ENCODE data around the gene KRT34.
"Not testable (repeated sequence)": the region's sequence is repeated elsewhere in the genome, so short reads cannot be mapped to it uniquely, and the experiment has no call there.

KRT34 gene

GRCh38 chr17:41381943-41382342, at the start of gene KRT34:
Gene KRT34 (minus strand): TSS chr17:41382306. CDS start chr17:41382246, 60 bp downstream.
- DNase-seq (ENCODE audit: low spot score), result not testable (repeated sequence)

- DNase-seq (ENCODE audit: low spot score), result not testable (repeated sequence)
These were observed 48.3 kb upstream of the KRT34 start for GRCh38 chr17:41430376-41430775.

GRCh38 chr17:41429667-41430066, 47.6 kb upstream of the KRT34 start:
- no peak for DNase-seq (ENCODE audit: low spot score)

DNA sequence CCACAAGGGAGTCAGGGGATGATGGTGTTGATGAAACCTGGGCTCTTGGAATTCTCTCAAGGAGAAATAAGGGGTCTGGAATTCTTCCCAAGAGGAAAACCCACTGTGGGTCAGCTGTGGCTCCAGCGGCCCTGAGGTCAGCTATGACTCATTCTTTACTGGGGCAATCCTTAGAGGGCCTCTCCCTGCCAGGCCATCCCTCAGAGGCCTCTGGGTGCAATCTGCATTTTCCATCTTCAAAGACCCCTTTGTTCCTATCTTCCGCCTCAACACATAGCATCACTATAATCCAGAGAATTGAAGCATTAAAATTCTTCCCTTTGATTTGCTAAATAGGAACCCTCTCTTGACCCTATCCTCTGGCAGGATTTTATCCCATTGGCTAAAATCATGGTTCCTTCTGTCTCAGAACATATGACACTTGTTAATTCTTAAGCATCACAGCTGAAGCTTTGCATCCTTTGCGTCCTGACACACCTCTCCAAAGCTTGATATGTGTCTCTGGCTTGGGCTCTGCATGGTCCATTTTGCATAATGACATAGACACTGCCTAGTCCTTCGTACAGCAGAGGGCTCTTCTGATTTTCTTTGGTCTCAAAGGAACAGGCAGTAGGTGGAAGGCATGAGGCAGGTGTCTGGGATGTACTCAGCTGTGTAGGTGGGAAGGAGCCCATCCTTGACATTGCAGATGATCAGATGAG, 46.6 kb upstream of the KRT34 start:
- no peak for DNase-seq (ENCODE audit: low spot score)

GRCh38 chr17:41424111-41424635, 42.1 kb upstream of the KRT34 start, which contains the start of gene KRT37:
Gene KRT37 (minus strand): TSS chr17:41424585. CDS start chr17:41424523, 62 bp downstream.
- no peak for DNase-seq (ENCODE audit: low spot score)

- DNase-seq (ENCODE audit: low spot score), result not testable (repeated sequence)
These were observed 40.5 kb upstream of the KRT34 start for GRCh38 chr17:41422586-41422985.

DNA sequence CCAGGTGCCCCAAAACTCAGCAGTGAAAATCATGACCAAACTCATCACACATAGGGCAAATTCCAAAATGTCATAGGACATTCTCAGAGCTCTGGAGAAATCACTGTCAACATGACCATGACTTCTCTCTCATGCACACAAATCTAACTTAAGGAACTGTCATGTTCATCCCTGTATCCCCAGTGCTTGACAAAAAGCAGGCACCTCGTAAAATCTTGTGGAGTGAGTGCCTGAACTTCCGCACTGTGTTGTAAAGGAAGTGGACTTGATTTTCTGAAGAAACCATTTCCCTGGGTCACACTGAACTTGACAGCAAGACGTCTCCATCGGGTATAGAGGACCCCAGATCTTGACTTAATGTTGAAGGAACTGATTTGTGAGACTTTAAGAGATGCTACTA, 39.5 kb upstream of the KRT34 start:
- no peak for DNase-seq (ENCODE audit: low spot score)

DNA sequence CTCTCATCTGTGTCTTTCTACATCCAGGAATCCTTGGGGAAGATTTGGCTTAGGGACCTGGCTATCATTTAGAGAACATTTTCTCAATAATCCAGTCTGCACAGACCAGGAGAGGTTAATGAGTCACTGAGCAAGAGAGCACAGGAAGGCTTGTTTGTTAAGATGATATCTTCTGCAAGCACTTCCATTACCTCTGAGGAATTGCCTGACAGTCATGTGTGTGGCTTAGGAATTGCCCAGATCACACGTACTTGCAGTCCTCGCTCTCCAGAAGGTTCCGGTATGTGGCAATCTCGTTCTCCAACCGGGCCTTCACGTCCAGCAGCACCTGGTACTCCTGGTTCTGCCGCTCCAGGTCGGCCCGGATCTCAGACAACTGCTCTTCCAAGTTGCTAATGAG, 39.0 kb upstream of the KRT34 start:
- DNase-seq (ENCODE audit: low spot score), result no peak

DNA sequence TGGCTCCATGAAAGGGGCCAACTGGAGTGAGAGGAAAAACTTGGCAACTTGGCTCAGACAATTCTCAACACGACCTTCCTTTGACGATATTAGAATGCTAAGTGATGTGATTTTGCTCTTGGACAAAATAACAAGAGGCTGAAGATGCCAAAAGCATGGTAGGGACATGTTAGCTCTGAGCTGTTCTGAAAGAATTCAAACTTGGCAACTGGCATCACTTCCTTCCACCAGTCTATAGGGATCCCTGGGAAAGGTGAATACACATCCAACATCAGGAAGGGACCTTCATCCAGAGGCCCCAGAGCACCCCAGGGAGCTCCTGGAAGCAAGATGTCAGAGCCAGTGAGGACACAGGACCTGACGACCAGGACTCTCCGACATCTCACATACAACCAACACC, 38.0 kb upstream of the KRT34 start:
- no peak for DNase-seq (ENCODE audit: low spot score)

GRCh38 chr17:41419716-41420115, 37.6 kb upstream of the KRT34 start:
- DNase-seq (ENCODE audit: low spot score), result no peak

GRCh38 chr17:41418116-41418860, 36.2 kb upstream of the KRT34 start:
- DNase-seq (ENCODE audit: low spot score), result no peak

DNA sequence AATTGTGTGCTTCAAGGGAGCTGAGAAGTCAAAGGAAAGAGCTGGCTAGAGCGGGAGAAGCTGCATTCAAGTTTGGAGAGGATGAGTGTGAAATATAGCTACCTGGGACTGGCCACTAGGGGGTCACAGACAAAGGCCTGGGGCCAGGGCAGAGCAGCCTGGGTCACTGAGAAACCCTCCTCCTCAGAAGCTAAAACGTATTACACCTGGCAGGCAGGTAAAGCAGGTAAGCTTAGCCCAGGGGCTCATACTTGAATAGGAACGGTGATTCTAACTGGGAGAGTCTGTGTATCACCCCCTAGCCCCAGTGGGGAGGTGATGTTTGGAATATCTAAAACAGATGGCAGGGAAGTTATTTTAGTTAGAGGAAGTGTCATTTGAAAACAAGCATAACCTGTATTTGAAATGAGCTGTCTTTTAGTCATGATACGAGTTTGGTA, 35.5 kb upstream of the KRT34 start:
- DNase-seq (ENCODE audit: low spot score), result peak; percentile 80

- DNase-seq (ENCODE audit: low spot score), result no peak
These were observed 35.0 kb upstream of the KRT34 start for GRCh38 chr17:41417127-41417526.

- DNase-seq (ENCODE audit: low spot score), result no peak
These were observed 34.4 kb upstream of the KRT34 start for GRCh38 chr17:41416479-41416878.

- no peak for DNase-seq (ENCODE audit: low spot score)
These were observed 33.8 kb upstream of the KRT34 start for GRCh38 chr17:41415833-41416335.

- no peak for DNase-seq (ENCODE audit: low spot score)
These were observed 33.3 kb upstream of the KRT34 start for GRCh38 chr17:41415411-41415810.

GRCh38 chr17:41413982-41414381, 31.9 kb upstream of the KRT34 start:
- no peak for DNase-seq (ENCODE audit: low spot score)

DNA sequence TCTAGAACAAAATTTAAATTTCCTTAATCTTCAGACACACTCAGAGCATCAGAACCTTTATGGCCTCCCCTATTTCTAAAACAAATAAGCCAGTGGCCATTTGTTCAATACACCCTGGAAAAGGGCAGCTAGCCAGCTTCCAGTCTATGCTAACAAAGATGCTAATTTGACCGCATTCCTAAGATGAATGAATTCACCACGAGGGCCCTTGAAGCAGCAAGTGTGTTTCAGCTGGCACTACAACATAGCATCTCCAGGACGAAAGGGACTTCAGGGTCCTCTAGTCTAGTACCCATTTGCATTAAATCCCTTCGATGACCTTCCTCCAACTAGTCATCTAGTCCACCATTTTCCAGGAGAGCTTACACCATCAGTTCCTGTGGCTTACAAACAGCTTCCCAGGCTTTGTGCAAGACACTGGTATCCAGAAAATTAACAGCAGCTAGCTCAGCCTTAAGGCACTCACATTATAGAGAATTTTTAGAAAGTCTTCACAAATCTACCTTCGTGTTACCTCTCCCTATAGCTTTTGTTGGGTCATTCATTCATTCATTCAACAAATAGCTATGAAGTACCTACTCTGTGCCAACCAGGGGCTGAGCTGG, 31.3 kb upstream of the KRT34 start:
- DNase-seq (ENCODE audit: low spot score), result peak; percentile 57

DNA sequence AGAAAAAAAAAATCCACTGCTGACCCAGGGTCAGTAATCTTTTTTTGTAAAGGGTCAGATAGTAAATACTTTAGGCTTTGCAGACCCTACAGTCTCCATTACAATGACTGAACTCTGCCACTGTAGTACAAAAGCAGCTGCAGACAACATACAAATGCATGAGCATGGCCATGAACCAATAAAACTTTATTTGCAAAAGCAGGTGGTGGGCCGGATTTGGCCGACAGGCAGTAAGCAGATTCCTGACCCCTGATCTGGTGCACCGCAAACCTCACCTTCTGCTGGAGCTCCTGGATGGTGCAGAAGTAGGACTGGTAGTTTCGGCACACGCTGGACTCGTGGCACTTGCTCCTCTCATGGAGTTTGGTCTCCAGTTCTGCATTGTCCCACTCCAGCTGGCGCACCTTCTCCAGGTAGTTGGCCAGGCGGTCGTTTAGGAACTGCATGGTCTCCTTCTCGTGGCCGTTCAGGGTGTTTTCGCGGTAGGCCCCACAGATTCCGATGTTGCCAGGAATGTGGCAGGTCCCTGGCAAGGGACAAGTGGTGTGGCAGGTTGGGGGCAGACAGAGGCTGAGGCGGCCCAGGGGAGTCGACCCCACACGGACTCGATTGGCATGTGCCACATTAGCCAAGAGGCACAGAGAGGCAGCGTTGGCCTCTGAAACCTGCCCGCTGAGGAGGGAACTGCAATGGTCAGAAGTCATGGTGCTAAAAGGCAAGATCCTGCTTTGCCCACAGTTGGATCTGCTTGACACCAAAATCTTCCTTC, 29.1 kb upstream of the KRT34 start:
- no peak for DNase-seq (ENCODE audit: low spot score)

- DNase-seq (ENCODE audit: low spot score), result no peak
These were observed 25.1 kb upstream of the KRT34 start for GRCh38 chr17:41407226-41407625.

DNA sequence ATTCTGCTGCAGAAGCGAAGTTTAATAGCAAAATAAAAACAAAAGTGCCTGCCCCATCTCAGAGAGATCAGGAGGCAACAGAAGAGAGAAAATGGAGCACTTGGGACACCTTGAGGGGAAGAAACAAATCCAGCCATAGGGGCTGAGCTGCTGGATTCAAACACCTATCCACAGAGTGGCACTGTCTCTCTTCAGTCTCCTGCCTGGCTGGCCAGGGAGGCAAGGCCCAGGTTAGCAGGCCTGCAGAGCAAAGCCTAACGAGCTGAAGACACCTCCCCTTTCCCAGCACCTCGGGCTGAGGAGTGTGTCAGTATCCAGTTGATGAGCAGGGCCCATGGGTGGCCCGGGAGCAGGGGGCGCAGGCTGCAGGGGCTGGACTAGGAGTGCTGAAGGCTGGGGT, 24.1 kb upstream of the KRT34 start:
- peak; percentile 33 for DNase-seq (ENCODE audit: low spot score)
